ENCODE data around the gene RHBDF2. TPM values are rescaled to one million over a fixed set of nuclear protein-coding genes. Genes with fewer than 3 reads are reported as not detected.

Gene RHBDF2
- polyA plus RNA-seq, 1 donor (not counting 4 experiments of a cell fraction or from before 2014, with no cell fraction given) = 14.9 TPM

- Histone ChIP-seq H3K27me3 (ENCODE audit: control insufficient read depth, extremely low read depth, insufficient read depth, low read length) (no peaks in the 10 kb centered on the region), H3K4me3 (ENCODE audit: control insufficient read depth in 2 of 3, extremely low read depth in 1 of 3, insufficient read depth in 2 of 3, low read depth in 1 of 3, low read length in 3 of 3) (no peak overlapping the region), H3K9me3 (ENCODE audit: control insufficient read depth, low read depth, low read length) (no peaks in the 10 kb centered on the region), H3K27ac (ENCODE audit: control insufficient read depth, insufficient read depth, low read length) (no peak overlapping the region), H3K36me3 (ENCODE audit: control insufficient read depth in 2 of 2, extremely low read depth in 1 of 2, insufficient read depth in 2 of 2, low read length in 2 of 2) (peaks cover 9 to 36% of the 10 kb centered on the region in 2 experiments), H3K79me2 (ENCODE audit: control insufficient read depth, insufficient read depth, low read length) (no peaks in the 10 kb centered on the region), H3K9me1 (ENCODE audit: control insufficient read depth, extremely low read depth, insufficient read depth, low read length) (no peaks in the 10 kb centered on the region), H2AFZ (ENCODE audit: control insufficient read depth, low read length) (no peak overlapping the region), H3K4me2 (ENCODE audit: control insufficient read depth, extremely low read depth, insufficient read depth, low read depth, low read length) (no peak overlapping the region), H3K9ac (ENCODE audit: control insufficient read depth, extremely low read depth, insufficient read depth, low read length) (no peak overlapping the region), H4K20me1 (ENCODE audit: control insufficient read depth, extremely low read depth, insufficient read depth, low read length) (no peaks in the 10 kb centered on the region), H3K4me1 (ENCODE audit: control insufficient read depth, extremely low read depth, insufficient read depth, low read length) (no peaks in the 10 kb centered on the region)
- FAIRE-seq (no peak), DNase-seq (ENCODE audit: low read depth, low spot score) (no peak)
- dilution Hi-C loops (cut with MboI; ENCODE audit: extremely low pct_ligation_motif_present, low sequenced_read_pairs) = no loop called here
- TF ChIP-seq CTCF (optimal IDR thresholded peaks at IDR 0.05 in 1 of 3, IDR thresholded peaks at IDR 0.05 in 1 of 3, conservative IDR thresholded peaks at IDR 0.05 in 1 of 3; ENCODE audit: extremely low read depth in 1 of 3, insufficient read depth in 2 of 3, low read length in 3 of 3) (no peak), EZH2 (IDR thresholded peaks at IDR 0.05; ENCODE audit: low read length) (no peak)
These were observed 31.1 kb downstream of the RHBDF2 start for GRCh38 chr17:76469991-76470739.

- dilution Hi-C loops (cut with MboI; ENCODE audit: extremely low pct_ligation_motif_present, low sequenced_read_pairs) = no loop called here
- H3K36me3 ChIP-seq (ENCODE audit: control insufficient read depth in 2 of 2, extremely low read depth in 1 of 2, insufficient read depth in 2 of 2, low read length in 2 of 2) = peaks cover 9 to 34% of the 10 kb centered on the region in 2 experiments
- no peak for FAIRE-seq
These were observed 31.9 kb downstream of the RHBDF2 start for GRCh38 chr17:76469076-76469990.

More at GRCh38 chr17:76469076-76469990, 31.9 kb downstream of the RHBDF2 start:
- Histone ChIP-seq H3K4me1 (ENCODE audit: control insufficient read depth, extremely low read depth, insufficient read depth, low read length) (no peaks in the 10 kb centered on the region), H3K4me2 (ENCODE audit: control insufficient read depth, extremely low read depth, insufficient read depth, low read depth, low read length) (no peak overlapping the region), H3K9me3 (ENCODE audit: control insufficient read depth, low read depth, low read length) (no peaks in the 10 kb centered on the region), H4K20me1 (ENCODE audit: control insufficient read depth, extremely low read depth, insufficient read depth, low read length) (no peaks in the 10 kb centered on the region), H2AFZ (ENCODE audit: control insufficient read depth, low read length) (no peak overlapping the region), H3K27ac (ENCODE audit: control insufficient read depth, insufficient read depth, low read length) (no peak overlapping the region), H3K79me2 (ENCODE audit: control insufficient read depth, insufficient read depth, low read length) (no peaks in the 10 kb centered on the region), H3K4me3 (ENCODE audit: control insufficient read depth in 2 of 3, extremely low read depth in 1 of 3, insufficient read depth in 2 of 3, low read depth in 1 of 3, low read length in 3 of 3) (no peak overlapping the region), H3K27me3 (ENCODE audit: control insufficient read depth, extremely low read depth, insufficient read depth, low read length) (no peaks in the 10 kb centered on the region), H3K9me1 (ENCODE audit: control insufficient read depth, extremely low read depth, insufficient read depth, low read length) (no peaks in the 10 kb centered on the region), H3K9ac (ENCODE audit: control insufficient read depth, extremely low read depth, insufficient read depth, low read length) (no peak overlapping the region)
- no peak for TF ChIP-seq CTCF (optimal IDR thresholded peaks at IDR 0.05 in 1 of 3, IDR thresholded peaks at IDR 0.05 in 1 of 3, conservative IDR thresholded peaks at IDR 0.05 in 1 of 3; ENCODE audit: extremely low read depth in 1 of 3, insufficient read depth in 2 of 3, low read length in 3 of 3)
- no peak for TF ChIP-seq EZH2 (IDR thresholded peaks at IDR 0.05; ENCODE audit: low read length)
- no peak for DNase-seq (ENCODE audit: low read depth, low spot score)

Measured in keratinocyte (primary cell).